ENCODE measurements around the gene SLC43A3.

The SLC43A3 gene

GRCh38 chr11:57426929-57427726 lies at the start of gene SLC43A3:
TSS of gene SLC43A3 (minus strand) at chr11:57427121. CDS start at chr11:57426172, 949 bp downstream.
- peak; percentile 71 to 75 for DNase-seq

- no peak for DNase-seq
These were observed 49.3 kb upstream of the SLC43A3 start for GRCh38 chr11:57476047-57476756.

DNA sequence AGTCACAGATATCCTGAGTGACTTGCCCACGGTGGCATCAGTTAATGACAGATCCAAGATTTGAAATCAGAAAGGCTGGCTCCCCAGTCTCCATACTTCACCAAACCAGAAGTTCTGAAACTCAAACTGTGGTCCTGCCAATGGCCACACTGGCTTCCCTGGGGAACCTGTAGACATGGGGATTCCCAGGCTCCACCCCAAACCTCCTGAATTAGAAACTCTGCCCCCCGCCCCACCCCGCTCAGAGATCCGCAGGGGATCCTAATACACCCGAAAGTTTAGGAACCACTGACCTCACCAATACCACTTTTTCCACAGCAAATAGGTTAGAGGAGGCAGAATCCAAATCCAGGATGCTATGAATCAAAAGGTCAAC lies 48.7 kb upstream of the SLC43A3 start:
- no peak for DNase-seq

DNA sequence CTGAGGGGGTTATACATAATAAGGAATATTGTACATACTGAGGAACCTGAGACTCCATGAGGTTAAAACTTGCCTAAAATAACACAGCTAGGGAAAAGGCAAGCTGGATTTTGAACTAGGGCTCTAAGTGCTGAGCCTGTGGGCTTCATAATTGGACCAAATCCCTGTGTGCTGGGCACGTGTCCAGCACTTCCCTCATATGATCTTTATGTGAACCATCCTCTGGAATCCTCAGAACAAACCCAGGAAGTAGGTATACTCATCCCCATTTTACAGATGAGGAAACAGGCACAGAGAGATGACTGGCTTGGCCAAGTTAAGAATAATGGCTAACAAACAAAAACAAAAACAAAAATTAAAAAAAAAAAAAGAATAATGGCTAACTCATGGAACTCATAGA lies 48.3 kb upstream of the SLC43A3 start:
- no peak for DNase-seq

DNA sequence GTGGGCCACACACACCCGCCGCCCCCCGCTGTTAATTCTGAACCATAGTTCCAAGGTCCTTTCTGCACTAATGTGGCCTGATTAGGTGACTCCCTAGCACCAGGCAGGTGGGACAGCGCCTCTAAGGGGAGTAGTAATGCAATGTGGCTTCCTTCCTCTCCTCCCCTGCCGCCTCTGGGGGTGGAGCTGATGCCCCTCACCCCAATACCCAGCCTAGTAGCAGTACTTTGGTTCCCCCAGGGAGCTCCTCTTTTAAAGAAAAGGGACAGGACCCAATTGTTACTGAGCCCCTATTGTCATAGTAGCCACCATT lies 47.8 kb upstream of the SLC43A3 start:
- DNase-seq: no peak

GRCh38 chr11:57474017-57474802 lies 47.3 kb upstream of the SLC43A3 start:
- no peak for DNase-seq

GRCh38 chr11:57473285-57473841 lies 46.4 kb upstream of the SLC43A3 start:
- DNase-seq: no peak

DNA sequence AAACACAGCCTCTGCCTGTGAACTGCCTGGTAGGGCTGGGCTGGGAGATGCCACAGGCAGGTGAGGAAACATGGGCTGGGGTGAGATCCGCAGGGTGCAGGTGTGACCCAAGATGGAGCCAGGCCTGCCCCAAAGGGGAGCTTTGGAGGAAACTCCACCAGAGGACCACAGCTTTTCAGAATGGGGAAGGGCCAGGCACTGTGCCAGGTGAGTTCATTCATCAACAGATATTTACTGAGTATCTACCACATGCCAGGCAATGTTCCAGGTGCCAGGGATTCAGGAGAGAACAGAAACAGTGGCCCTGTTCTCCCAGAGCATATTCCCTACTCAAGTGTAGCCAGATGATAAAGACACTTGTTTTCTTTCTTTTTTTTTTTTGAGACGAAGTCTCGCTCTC lies 44.6 kb upstream of the SLC43A3 start:
- DNase-seq: no peak

DNA sequence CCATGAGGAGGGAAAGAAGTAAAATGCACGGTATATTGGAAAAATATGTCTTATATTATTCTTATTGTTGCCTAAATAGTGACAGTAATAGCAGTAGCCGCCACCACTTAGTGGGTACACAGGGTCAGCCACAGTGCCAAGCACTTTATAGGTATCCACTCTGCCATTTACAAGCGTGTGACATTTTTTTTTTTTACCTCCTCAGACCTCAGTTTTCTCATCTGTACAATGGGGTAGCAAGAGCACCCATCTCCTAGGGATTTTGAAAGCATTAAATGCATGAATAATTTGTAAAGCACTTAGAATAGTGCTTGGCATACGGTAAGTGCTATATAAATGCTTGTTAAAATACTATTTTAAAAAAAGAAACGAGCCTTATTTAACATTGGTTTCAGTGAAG lies 42.3 kb upstream of the SLC43A3 start:
- no peak for DNase-seq

DNA sequence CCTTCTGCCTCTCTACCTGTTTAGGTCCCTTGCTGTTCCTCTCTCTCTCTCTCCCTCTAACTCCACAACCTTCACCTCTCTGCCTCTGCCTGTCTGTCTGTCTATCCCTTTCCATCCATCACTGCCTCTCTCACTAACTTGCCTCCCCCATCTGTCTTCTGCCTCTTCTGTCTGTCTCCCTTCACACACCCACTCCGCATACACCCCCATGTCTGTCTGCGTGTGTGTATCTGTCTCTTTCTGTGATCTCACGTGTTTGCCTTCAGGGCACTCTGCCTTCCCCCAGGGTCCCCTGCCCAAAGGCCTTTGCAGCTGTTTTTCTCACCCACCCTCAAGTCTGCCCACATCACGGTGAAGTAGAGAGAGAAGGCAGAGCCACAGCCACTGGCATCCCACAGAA lies 41.4 kb upstream of the SLC43A3 start:
- no peak for DNase-seq

DNA sequence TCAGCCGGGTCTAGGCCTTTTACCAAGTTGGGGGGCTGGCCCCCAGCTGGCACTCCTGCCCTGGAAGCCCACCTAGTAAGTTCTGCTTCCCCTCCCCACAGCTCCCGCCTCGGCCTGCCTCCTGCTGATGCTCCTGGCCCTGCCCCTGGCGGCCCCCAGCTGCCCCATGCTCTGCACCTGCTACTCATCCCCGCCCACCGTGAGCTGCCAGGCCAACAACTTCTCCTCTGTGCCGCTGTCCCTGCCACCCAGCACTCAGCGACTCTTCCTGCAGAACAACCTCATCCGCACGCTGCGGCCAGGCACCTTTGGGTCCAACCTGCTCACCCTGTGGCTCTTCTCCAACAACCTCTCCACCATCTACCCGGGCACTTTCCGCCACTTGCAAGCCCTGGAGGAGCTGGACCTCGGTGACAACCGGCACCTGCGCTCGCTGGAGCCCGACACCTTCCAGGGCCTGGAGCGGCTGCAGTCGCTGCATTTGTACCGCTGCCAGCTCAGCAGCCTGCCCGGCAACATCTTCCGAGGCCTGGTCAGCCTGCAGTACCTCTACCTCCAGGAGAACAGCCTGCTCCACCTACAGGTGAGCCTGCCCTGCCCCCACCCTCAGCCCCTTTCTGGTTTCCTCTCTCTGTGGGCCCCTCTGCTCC lies 40.7 kb upstream of the SLC43A3 start:
- DNase-seq: no peak

- no peak for DNase-seq
These were observed 39.8 kb upstream of the SLC43A3 start for GRCh38 chr11:57466680-57467079.

DNA sequence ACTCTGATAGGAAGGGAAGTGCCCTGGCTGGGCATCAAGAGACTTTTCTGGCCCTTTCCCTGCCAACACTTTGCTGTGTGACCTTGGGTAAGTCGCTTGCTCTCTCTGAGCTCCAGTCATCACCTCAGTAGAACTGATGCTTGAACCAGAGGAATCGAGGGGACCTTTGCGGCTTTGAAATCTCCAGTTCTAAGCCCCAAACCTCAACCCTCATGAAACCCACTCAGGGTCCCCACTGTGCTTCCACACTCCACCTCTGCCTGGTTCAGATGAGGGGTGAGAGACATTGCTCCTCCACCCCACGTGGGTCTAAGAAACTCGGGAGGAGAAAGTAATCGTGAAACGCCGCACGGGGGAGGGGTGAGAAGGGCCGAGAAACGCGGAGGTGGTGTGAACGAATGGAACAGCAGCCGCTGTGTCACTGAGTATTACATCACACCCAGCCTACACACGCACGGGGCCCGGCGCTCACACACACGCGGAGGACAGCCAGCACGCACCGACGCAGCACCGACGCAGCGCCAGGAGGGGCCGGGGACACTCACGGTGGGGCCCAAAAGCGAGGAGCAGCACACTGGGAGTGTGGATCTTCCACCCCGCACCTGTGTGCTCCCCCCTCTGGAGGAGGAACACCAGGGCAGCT lies 37.7 kb upstream of the SLC43A3 start:
- DNase-seq: no peak

DNA sequence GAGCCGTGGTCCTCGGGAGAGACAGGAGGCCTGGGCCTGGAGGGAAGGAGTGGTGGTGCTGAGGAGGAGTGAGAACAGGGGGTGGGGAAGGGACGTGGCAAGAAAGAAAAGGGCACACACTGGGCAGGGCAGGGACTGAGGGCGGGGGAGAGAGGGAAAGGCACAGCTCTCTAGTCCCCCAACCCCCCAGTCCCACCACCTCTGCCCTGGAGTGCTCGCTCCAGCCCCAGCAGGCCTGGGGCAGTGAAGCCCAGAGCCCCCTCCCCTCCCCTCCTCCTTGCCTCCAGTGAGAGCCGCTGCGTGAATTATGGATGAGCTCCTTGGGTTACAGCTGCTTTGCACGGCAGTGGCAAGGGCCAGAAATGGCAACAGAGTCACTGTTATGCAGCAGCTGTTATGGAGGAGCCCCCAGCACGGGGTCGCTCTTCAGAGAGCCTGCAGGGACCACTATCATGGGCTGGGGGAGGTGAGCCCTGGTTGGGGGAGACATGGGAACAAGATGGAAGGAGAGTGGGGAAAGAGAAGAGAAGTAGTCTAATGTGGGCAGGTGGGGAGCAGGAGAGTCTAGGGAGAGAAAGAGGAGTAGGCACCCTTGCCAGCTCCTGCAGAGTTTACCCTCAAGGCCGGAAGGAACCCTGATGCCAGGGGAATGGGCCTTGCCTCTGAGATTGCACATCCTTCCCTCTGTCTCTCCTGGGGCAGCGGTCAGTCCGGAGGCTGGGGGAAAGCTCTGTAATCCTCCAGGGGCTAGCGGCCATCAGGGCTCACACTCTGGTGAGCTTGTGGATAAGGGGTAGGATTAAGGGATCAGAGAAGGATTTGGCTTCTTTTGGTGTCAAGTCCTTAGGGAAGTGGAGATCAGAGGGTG lies 37.0 kb upstream of the SLC43A3 start:
- DNase-seq: no peak

DNA sequence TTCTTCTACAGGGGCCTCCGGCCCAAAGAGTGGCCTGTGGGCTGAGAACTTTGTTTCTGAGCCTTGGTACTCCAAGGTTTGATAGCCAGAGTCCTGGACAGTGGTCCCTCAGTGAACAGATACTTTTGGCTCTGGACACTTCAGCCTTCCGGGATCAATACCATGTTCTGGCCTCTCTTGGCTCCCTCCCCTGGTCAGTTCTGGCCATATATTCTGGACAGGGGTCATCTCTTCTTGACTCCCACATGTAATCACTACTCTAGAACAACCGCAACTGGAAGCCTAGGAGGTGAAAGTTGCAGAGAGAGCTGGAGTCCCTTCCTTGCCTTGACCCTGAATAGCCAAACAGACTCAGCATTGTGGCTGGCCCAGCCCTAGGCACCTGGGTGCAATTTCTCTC lies 35.7 kb upstream of the SLC43A3 start:
- DNase-seq: no peak

DNA sequence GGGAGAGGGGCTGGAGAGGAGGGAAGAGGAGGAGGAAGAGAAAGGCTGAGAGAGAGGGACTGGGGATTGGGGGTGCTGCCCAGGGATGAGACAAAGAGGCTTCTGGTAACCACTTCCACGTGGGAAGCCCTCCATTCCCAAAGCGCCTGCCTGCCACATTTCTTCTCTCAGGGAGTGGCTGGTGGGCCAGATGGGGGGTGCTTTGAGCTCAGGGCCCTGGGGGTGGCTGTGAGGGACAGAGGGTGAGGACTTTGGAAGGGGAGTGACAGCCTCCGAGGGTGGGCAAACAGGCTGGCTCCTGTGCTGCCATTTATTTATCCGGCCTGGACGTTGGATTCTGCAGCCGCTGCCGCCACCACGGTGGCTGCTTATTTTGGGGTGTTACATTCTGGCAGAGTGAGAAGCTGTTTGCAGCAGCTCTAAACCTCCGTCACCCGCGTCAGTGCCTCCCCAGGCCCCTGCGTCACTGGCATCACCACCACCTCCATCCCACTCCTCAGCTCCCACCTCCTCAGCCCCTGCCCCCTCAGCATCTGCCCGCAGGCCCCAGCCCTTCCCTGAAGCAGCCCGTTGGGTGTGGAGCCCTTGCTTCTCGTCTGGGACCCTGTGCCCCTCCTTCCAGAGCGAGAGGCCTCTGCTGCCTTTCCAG lies 35.0 kb upstream of the SLC43A3 start:
- DNase-seq: no peak

DNA sequence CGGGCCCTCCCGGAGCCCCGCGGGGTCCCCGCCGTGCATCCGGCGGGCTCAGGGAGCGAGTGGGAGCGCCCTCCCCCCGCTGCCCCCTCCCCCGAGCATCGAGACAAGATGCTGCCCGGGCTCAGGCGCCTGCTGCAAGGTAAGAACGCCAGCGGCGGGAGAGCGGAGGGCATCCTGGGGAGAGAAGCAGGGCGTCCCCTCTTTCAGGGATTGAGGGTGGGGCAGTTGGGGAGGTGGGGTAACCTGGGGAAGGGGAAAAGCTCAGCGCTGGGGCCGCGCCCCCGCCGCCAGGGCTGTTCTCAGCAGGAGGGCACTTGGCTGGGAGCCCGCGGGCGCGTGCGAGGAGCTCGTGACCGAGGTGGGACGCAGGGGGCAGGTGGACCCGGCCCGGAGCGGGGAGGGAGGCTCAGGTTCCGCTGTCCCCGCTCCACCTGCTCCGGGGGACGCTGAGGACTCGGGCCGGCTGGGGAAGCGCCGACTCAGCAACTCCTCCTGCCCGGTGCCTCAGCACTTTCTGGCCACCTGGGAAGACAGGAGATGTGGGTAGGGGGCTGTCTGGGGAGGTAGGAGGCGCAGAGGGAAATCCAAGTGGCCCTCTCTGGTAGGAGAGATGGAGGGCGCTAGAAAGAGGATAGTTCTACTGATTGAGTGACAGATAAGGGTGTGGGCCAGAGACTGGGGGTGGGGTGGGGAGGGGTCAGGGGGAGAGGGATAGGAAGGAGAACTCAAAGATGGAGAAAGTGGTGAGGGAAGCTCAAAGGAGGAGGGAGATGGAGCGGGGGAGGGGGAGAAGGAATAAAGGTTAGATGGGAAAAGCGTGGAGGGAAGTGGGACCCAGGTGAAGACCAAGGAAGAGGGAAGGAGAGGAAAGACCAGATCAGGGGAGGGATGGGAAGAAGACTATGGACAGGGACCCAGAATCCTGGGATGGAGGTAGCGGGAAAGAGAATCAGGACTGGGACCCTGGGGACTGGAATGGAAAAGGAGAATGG lies 34.1 kb upstream of the SLC43A3 start:
- no peak for DNase-seq

GRCh38 chr11:57460022-57460757 lies 33.3 kb upstream of the SLC43A3 start, which contains the start of gene RTN4RL2:
TSS of gene RTN4RL2 (plus strand) at chr11:57460528. CDS start at chr11:57460866, 338 bp downstream.
- peak; percentile 39 to 43 for DNase-seq
